ENCODE results near the gene TNNC1.

Gene TNNC1

GRCh38 chr3:52490939-52491526 lies 37.2 kb upstream of the TNNC1 start:
- no peak overlapping the region for H3K4me3 ChIP-seq (ENCODE audit: low read length)
- H3K36me3 ChIP-seq (ENCODE audit: insufficient read depth, low read depth, low read length): peaks cover 67% of the 10 kb centered on the region
- no peaks in the 10 kb centered on the region for H3K27me3 ChIP-seq (ENCODE audit: insufficient read depth, low read length)
- H3K9ac ChIP-seq (ENCODE audit: low read depth, low read length): no peak overlapping the region
- no peaks in the 10 kb centered on the region for H3K4me1 ChIP-seq (ENCODE audit: insufficient read depth, low read length)
- no peak overlapping the region for H3K27ac ChIP-seq (ENCODE audit: low read length)
- no peaks in the 10 kb centered on the region for H3K9me3 ChIP-seq (ENCODE audit: insufficient read depth, low read depth, low read length)

GRCh38 chr3:52490035-52490938 lies 36.4 kb upstream of the TNNC1 start:
- H3K36me3 ChIP-seq (ENCODE audit: insufficient read depth, low read depth, low read length): peaks cover 74% of the 10 kb centered on the region
- no peak overlapping the region for H3K27ac ChIP-seq (ENCODE audit: low read length)
- no peaks in the 10 kb centered on the region for H3K4me1 ChIP-seq (ENCODE audit: insufficient read depth, low read length)
- no peaks in the 10 kb centered on the region for H3K27me3 ChIP-seq (ENCODE audit: insufficient read depth, low read length)
- H3K9me3 ChIP-seq (ENCODE audit: insufficient read depth, low read depth, low read length): no peaks in the 10 kb centered on the region
- H3K4me3 ChIP-seq (ENCODE audit: low read length): no peak overlapping the region
- no peak overlapping the region for H3K9ac ChIP-seq (ENCODE audit: low read depth, low read length)

GRCh38 chr3:52489453-52489852 lies 35.6 kb upstream of the TNNC1 start:
- Histone ChIP-seq H3K27ac (ENCODE audit: low read length) (no peak overlapping the region), H3K9me3 (ENCODE audit: insufficient read depth, low read depth, low read length) (no peaks in the 10 kb centered on the region), H3K27me3 (ENCODE audit: insufficient read depth, low read length) (no peaks in the 10 kb centered on the region), H3K9ac (ENCODE audit: low read depth, low read length) (no peak overlapping the region), H3K4me1 (ENCODE audit: insufficient read depth, low read length) (no peaks in the 10 kb centered on the region), H3K36me3 (ENCODE audit: insufficient read depth, low read depth, low read length) (peaks cover 83% of the 10 kb centered on the region), H3K4me3 (ENCODE audit: low read length) (no peak overlapping the region)

DNA sequence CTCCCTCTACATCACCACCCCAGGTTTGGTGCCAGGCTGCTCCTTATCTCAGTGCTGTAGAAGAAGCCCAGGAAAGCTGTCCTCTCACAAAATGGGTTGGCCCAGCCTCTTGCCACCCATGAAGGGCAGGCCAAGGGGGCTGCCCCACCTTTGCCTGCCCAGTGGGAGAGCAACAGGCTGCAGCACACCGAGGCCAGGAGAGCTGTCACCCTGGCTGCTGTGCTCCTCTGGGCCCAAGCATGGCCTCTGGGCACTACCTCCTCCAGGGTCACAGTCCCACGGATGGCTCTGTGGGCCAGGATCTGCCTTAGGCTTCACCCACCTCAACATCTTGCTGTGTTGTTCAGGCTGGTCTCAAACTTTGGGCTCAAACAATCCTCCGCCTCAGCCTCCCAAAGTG lies 34.9 kb upstream of the TNNC1 start:
- Histone ChIP-seq H3K9me3 (ENCODE audit: insufficient read depth, low read depth, low read length) (no peaks in the 10 kb centered on the region), H3K27me3 (ENCODE audit: insufficient read depth, low read length) (no peaks in the 10 kb centered on the region), H3K4me1 (ENCODE audit: insufficient read depth, low read length) (no peaks in the 10 kb centered on the region), H3K4me3 (ENCODE audit: low read length) (no peak overlapping the region), H3K36me3 (ENCODE audit: insufficient read depth, low read depth, low read length) (peaks cover 83% of the 10 kb centered on the region), H3K9ac (ENCODE audit: low read depth, low read length) (no peak overlapping the region), H3K27ac (ENCODE audit: low read length) (no peak overlapping the region)

DNA sequence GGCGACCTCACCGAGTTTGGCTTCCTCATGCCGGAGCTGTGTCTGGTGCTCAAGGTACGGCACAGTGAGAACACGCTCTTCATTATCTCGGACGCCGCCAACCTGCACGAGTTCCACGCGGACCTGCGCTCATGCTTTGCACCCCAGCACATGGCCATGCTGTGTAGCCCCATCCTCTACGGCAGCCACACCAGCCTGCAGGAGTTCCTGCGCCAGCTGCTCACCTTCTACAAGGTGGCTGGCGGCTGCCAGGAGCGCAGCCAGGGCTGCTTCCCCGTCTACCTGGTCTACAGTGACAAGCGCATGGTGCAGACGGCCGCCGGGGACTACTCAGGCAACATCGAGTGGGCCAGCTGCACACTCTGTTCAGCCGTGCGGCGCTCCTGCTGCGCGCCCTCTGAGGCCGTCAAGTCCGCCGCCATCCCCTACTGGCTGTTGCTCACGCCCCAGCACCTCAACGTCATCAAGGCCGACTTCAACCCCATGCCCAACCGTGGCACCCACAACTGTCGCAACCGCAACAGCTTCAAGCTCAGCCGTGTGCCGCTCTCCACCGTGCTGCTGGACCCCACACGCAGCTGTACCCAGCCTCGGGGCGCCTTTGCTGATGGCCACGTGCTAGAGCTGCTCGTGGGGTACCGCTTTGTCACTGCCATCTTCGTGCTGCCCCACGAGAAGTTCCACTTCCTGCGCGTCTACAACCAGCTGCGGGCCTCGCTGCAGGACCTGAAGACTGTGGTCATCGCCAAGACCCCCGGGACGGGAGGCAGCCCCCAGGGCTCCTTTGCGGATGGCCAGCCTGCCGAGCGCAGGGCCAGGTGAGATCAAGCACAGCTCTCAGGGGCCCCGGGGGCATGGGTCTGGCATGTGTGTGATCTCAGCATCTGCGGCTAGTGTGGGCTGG lies 34.2 kb upstream of the TNNC1 start:
- H3K27ac ChIP-seq (ENCODE audit: low read length): no peak overlapping the region

GRCh38 chr3:52487050-52487787 lies 33.4 kb upstream of the TNNC1 start:
- Histone ChIP-seq H3K4me1 (ENCODE audit: insufficient read depth, low read length) (no peaks in the 10 kb centered on the region), H3K27ac (ENCODE audit: low read length) (no peak overlapping the region), H3K9me3 (ENCODE audit: insufficient read depth, low read depth, low read length) (no peaks in the 10 kb centered on the region), H3K4me3 (ENCODE audit: low read length) (no peak overlapping the region), H3K9ac (ENCODE audit: low read depth, low read length) (no peak overlapping the region), H3K36me3 (ENCODE audit: insufficient read depth, low read depth, low read length) (peaks cover 84% of the 10 kb centered on the region), H3K27me3 (ENCODE audit: insufficient read depth, low read length) (no peaks in the 10 kb centered on the region)

More for the DNA sequence above, 34.2 kb upstream of the TNNC1 start:
- Histone ChIP-seq H3K9ac (ENCODE audit: low read depth, low read length) (no peak overlapping the region), H3K4me1 (ENCODE audit: insufficient read depth, low read length) (no peaks in the 10 kb centered on the region), H3K27me3 (ENCODE audit: insufficient read depth, low read length) (no peaks in the 10 kb centered on the region), H3K36me3 (ENCODE audit: insufficient read depth, low read depth, low read length) (peaks cover 84% of the 10 kb centered on the region), H3K4me3 (ENCODE audit: low read length) (no peak overlapping the region), H3K9me3 (ENCODE audit: insufficient read depth, low read depth, low read length) (no peaks in the 10 kb centered on the region)

DNA sequence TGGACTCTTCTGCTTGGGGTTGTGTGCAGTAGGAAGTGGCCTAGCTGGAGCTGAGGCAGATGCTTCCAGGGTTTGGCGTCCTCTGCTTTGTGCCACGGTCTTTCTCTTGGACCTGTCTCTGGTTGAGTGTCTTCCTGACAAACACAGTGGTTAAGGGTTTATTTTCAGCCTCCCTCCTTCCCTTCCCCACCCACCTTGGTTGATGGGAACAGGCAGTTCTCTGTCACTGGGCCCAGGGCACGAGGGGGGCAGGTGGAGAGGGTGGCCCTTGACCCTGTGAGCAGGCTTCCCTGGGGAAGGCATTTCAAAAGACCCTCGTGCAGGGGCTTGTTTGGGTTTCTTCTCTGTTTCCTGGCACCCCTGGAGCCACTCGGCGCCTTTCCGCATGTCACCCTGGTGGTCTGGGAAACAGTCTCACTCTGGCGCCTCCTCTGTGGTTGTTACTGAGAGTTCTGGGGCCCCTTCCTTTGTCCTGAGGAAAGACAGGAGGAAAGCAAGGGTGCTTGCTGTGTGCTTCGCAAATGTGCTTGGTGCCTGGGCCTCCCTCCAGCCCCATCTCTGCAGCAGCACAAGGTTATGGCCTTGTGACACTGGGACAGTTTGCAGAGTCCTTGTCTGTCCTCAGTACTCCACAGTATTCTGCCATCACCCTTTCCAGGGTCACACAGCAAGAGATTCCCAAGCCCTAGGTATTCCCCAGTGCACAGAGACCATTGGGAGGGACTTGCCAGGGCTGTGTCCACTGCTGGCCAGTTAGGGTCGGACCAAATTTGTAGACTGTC lies 31.0 kb upstream of the TNNC1 start:
- no peaks in the 10 kb centered on the region for H3K9me3 ChIP-seq (ENCODE audit: insufficient read depth, low read depth, low read length)
- peaks cover 84% of the 10 kb centered on the region for H3K36me3 ChIP-seq (ENCODE audit: insufficient read depth, low read depth, low read length)
- H3K9ac ChIP-seq (ENCODE audit: low read depth, low read length): no peak overlapping the region
- H3K4me1 ChIP-seq (ENCODE audit: insufficient read depth, low read length): no peaks in the 10 kb centered on the region
- H3K27ac ChIP-seq (ENCODE audit: low read length): no peak overlapping the region
- H3K4me3 ChIP-seq (ENCODE audit: low read length): no peak overlapping the region
- no peaks in the 10 kb centered on the region for H3K27me3 ChIP-seq (ENCODE audit: insufficient read depth, low read length)

DNA sequence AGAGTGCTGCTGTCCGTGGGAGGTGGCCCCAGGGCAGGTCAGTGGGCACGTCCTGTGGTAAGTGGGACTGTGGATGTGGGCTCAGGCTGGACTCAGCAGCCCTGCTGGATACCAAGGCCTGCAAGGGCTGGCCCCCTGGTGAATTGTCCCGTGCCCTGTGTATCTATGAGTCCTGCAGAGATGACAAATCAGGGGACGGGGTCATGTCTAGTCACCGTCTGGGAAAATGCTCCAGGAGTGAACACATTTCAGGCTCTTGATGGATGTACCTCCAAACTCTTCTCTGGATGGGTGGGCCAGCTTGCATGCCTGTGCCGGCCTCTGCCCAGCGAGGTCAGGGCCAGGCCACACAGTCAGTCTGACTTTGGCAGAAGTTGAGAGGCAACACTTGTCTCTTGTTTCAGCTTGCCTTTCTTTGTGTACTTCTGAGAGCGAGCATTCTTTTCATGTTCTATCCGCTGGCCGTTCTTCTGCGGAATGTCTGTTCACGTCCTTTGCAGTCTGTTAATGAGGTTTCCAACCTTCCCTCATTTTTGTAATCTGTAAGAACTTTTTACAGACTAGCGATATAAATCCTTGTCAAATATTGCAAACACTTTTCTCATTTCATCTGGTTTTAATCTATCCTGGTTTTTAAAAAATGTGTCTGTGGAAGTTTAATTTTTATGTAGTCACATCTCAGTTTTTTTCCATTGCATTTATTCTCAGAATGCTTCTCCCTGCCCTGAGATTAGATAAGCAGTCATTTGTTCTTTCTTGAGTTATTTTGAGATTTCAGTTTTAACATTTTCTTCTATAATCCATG lies 29.9 kb upstream of the TNNC1 start:
- Histone ChIP-seq H3K36me3 (ENCODE audit: insufficient read depth, low read depth, low read length) (peaks cover 84% of the 10 kb centered on the region), H3K4me3 (ENCODE audit: low read length) (no peak overlapping the region), H3K27me3 (ENCODE audit: insufficient read depth, low read length) (no peaks in the 10 kb centered on the region), H3K9ac (ENCODE audit: low read depth, low read length) (no peak overlapping the region), H3K27ac (ENCODE audit: low read length) (no peak overlapping the region), H3K4me1 (ENCODE audit: insufficient read depth, low read length) (no peaks in the 10 kb centered on the region), H3K9me3 (ENCODE audit: insufficient read depth, low read depth, low read length) (no peaks in the 10 kb centered on the region)

- Histone ChIP-seq H3K36me3 (ENCODE audit: insufficient read depth, low read depth, low read length) (peaks cover 85% of the 10 kb centered on the region), H3K27ac (ENCODE audit: low read length) (no peak overlapping the region), H3K4me3 (ENCODE audit: low read length) (no peak overlapping the region), H3K9ac (ENCODE audit: low read depth, low read length) (no peak overlapping the region), H3K9me3 (ENCODE audit: insufficient read depth, low read depth, low read length) (no peaks in the 10 kb centered on the region), H3K27me3 (ENCODE audit: insufficient read depth, low read length) (no peaks in the 10 kb centered on the region), H3K4me1 (ENCODE audit: insufficient read depth, low read length) (no peaks in the 10 kb centered on the region)
Measured at GRCh38 chr3:52483081-52483480, 29.2 kb upstream of the TNNC1 start.

DNA sequence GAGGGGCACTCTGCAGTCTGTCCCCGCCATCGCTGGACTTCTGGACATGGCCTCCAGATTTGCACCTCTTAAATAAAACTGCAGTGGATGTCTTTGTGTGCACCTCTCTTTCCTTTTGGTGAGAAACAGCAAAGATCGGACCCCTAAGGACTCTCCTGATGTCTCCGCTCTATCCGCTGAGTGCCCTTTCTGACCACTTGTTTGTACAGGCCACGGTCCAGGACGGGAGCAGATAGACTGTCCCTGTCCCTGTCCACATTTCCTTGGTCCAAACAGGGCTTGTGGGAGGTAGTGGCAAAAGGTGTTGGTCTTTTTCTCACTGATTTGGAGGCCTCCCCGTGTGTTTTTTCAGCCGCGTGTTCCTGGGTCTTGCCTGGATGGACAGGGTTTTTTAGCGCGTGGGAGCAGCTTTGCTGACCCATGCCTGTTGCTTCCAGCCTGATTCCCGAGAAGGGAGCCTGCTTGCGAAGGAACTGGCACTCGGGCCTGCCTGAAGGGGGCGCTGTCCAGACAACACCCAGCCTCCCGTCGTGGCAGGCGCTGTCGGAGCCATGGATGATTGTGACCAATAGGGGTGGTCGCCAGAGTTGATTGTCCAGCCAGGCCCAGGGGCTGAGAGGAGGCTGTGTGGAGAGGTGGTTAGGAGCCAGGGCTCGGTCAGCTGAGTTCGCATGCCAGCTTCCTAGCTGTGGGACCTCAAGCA lies 28.1 kb upstream of the TNNC1 start:
- Histone ChIP-seq H3K27ac (ENCODE audit: low read length) (no peak overlapping the region), H3K27me3 (ENCODE audit: insufficient read depth, low read length) (no peaks in the 10 kb centered on the region), H3K4me1 (ENCODE audit: insufficient read depth, low read length) (no peaks in the 10 kb centered on the region), H3K9me3 (ENCODE audit: insufficient read depth, low read depth, low read length) (no peaks in the 10 kb centered on the region), H3K36me3 (ENCODE audit: insufficient read depth, low read depth, low read length) (peaks cover 86% of the 10 kb centered on the region), H3K4me3 (ENCODE audit: low read length) (no peak overlapping the region), H3K9ac (ENCODE audit: low read depth, low read length) (no peak overlapping the region)
